Fibroblast of lung (primary cell): ENCODE data around the gene RXRA.

ENCODE experiments used
- EZH2 ChIP-seq: IDR thresholded peaks from 2 replicates; pipeline ENCODE4 v1.5.1; 2012; ENCODE audit warnings: low read length, control low read depth, mild to moderate bottlenecking; ENCODE audit errors: missing control alignments
- TF ChIP-seq, protein P1 (sequence below), 2 donors: IDR thresholded peaks in 1 of 2; conservative IDR thresholded peaks in 1 of 2; 1 replicate in 1 of 2; 2 replicates in 1 of 2; pipeline ENCODE4 v1.5.1; 2011 to 2012; ENCODE audit warnings: low read length in 2 of 2, control low read depth in 1 of 2, inconsistent platforms in 1 of 2, low read depth in 1 of 2, mild to moderate bottlenecking in 1 of 2

- TF ChIP-seq, protein P1, sequence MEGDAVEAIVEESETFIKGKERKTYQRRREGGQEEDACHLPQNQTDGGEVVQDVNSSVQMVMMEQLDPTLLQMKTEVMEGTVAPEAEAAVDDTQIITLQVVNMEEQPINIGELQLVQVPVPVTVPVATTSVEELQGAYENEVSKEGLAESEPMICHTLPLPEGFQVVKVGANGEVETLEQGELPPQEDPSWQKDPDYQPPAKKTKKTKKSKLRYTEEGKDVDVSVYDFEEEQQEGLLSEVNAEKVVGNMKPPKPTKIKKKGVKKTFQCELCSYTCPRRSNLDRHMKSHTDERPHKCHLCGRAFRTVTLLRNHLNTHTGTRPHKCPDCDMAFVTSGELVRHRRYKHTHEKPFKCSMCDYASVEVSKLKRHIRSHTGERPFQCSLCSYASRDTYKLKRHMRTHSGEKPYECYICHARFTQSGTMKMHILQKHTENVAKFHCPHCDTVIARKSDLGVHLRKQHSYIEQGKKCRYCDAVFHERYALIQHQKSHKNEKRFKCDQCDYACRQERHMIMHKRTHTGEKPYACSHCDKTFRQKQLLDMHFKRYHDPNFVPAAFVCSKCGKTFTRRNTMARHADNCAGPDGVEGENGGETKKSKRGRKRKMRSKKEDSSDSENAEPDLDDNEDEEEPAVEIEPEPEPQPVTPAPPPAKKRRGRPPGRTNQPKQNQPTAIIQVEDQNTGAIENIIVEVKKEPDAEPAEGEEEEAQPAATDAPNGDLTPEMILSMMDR (conservative IDR thresholded peaks at IDR 0.05 in 1 of 2, IDR thresholded peaks at IDR 0.05 in 1 of 2; ENCODE audit: low read depth in 1 of 2, low read length in 2 of 2): no peak
- TF ChIP-seq EZH2: no peak
These were observed 53.6 kb downstream of the RXRA start for GRCh38 chr9:134379831-134380365.
